ACC112 (cell line): ENCODE data around the gene PCDHB3.
"Not testable (repeated sequence)": the region's sequence is repeated elsewhere in the genome, so short reads cannot be mapped to it uniquely, and the experiment has no call there.

Experiments
- H2AFZ ChIP-seq: fragments of 200-600 bp; sonication (generic); one replicate; pipeline ENCODE4 v1.6.0; 2017; ENCODE audit warnings: antibody characterized with exemption, low read length; ENCODE audit not compliant: unreplicated experiment
- H3K27ac ChIP-seq: fragments of 200-600 bp; sonication (generic); 2 replicates; pipeline ENCODE4 v1.5.1; 2014; ENCODE audit warnings: low read depth, mild to moderate bottlenecking, antibody characterized with exemption, low read length, moderate library complexity
- H3K27me3 ChIP-seq: fragments of 200-600 bp; sonication (generic); 2 replicates; pipeline ENCODE4 v1.6.1; 2014; ENCODE audit warnings: mild to moderate bottlenecking, antibody characterized with exemption, low read length, moderate library complexity, mixed read lengths; ENCODE audit not compliant: insufficient read depth
- H3K36me3 ChIP-seq: fragments of 200-600 bp; sonication (generic); 2 replicates; pipeline ENCODE4 v1.6.1; 2016; ENCODE audit warnings: mild to moderate bottlenecking, antibody characterized with exemption, low read length, moderate library complexity, mixed read lengths; ENCODE audit not compliant: insufficient read depth
- H3K4me1 ChIP-seq: fragments of 200-600 bp; sonication (generic); one replicate; pipeline ENCODE4 v1.6.1; 2016; ENCODE audit warnings: low read length, mixed read lengths; ENCODE audit not compliant: insufficient read depth, unreplicated experiment, control insufficient read depth
- H3K4me3 ChIP-seq: fragments of 200-600 bp; sonication (generic); 2 replicates; pipeline ENCODE4 v1.5.1; 2014; ENCODE audit warnings: mild to moderate bottlenecking, low read depth, low read length
- H3K79me2 ChIP-seq: fragments of 200-600 bp; sonication (generic); one replicate; pipeline ENCODE4 v1.6.0; 2016; ENCODE audit warnings: low read length; ENCODE audit not compliant: control insufficient read depth, unreplicated experiment, insufficient read depth

Gene PCDHB3

DNA sequence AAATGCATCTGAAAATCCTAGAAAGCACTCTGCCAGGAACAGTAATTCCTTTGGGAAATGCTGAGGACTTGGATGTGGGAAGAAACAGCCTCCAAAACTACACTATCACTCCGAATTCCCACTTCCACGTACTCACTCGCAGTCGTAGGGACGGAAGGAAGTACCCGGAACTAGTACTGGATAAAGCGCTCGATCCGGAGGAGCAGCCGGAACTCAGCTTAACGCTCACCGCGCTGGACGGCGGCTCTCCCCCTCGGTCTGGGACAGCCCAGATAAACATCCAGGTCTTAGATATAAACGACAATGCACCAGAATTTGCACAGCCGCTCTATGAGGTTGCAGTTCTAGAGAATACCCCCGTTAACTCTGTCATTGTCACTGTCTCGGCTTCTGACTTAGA, 786 bp downstream of the PCDHB3 start:
- no peaks in the 10 kb centered on the region for H3K79me2 ChIP-seq
- no peak overlapping the region for H3K4me3 ChIP-seq
- no peak overlapping the region for H2AFZ ChIP-seq
- H3K27ac ChIP-seq: no peak overlapping the region
- H3K36me3 ChIP-seq: no peaks in the 10 kb centered on the region
- no peaks in the 10 kb centered on the region for H3K27me3 ChIP-seq
- H3K4me1 ChIP-seq: no peaks in the 10 kb centered on the region

DNA sequence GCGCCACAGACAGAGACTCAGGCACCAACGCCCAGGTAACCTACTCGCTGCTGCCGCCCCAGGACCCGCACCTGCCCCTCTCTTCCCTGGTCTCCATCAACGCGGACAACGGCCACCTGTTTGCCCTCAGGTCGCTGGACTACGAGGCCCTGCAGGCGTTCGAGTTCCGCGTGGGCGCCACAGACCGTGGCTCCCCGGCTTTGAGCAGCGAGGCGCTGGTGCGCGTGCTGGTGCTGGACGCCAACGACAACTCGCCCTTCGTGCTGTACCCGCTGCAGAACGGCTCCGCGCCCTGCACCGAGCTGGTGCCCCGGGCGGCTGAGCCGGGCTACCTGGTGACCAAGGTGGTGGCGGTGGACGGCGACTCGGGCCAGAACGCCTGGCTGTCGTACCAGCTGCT, 1.8 kb downstream of the PCDHB3 start:
- H3K4me1 ChIP-seq, H3K4me3 ChIP-seq, H3K36me3 ChIP-seq, H3K27ac ChIP-seq, H2AFZ ChIP-seq, H3K79me2 ChIP-seq, H3K27me3 ChIP-seq: not testable (repeated sequence)

DNA sequence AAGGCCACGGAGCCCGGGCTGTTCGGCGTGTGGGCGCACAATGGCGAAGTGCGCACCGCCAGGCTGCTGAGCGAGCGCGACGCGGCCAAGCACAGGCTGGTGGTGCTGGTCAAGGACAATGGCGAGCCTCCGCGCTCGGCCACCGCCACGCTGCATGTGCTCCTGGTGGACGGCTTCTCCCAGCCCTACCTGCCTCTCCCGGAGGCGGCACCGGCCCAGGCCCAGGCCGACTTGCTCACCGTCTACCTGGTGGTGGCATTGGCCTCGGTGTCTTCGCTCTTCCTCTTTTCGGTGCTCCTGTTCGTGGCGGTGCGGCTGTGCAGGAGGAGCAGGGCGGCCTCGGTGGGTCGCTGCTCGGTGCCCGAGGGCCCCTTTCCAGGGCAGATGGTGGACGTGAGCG, 2.2 kb downstream of the PCDHB3 start:
- H3K4me1 ChIP-seq, H3K4me3 ChIP-seq, H3K36me3 ChIP-seq, H2AFZ ChIP-seq, H3K27me3 ChIP-seq, H3K27ac ChIP-seq, H3K79me2 ChIP-seq: not testable (repeated sequence)

DNA sequence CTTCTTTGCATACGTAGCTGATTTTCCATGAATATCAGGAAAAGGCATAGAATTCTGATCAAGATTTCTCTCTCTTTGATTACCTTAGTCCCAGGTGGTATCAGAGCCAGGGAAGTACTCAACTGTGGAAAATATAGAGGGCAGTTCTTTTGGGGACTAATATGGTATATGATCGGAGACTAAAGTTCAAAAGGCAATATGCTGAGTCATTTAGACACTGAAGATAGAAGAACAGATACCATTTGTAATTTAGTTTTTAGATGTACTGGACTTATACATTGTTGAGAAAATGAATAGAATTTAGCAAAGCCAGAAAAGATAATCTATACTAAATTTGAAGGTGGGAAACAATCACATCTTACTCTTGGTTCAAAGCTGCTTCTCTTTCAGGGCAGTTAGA, 5.1 kb downstream of the PCDHB3 start:
- Histone ChIP-seq H3K79me2 (no peaks in the 10 kb centered on the region), H2AFZ (no peak overlapping the region), H3K27ac (no peak overlapping the region), H3K27me3 (no peaks in the 10 kb centered on the region), H3K36me3 (no peaks in the 10 kb centered on the region), H3K4me3 (no peak overlapping the region), H3K4me1 (no peaks in the 10 kb centered on the region)

DNA sequence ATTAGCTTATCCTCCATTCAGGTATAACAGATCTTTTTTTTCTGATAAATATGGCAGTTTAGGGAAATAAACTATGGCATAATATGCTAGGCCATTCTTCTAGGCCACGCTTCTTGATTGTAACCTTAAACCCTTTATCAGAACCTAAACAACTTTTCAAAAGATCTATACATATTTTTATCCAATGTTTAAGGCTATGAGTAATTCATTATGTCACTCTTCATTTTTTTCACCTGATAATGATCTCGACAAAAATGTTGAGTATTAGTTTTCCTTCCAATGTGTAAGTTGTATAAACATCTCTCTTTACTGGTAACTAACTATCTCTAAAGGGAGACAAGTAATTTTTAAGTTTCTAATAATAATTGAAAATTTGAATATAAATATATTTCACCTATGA, 19.0 kb downstream of the PCDHB3 start:
- Histone ChIP-seq H2AFZ (no peak overlapping the region), H3K79me2 (no peaks in the 10 kb centered on the region), H3K27me3 (0 out of 2 replicates have a peak, but pooled peaks cover 4% of the 10 kb centered on the region), H3K4me3 (no peak overlapping the region), H3K36me3 (no peaks in the 10 kb centered on the region), H3K4me1 (no peaks in the 10 kb centered on the region), H3K27ac (no peak overlapping the region)

DNA sequence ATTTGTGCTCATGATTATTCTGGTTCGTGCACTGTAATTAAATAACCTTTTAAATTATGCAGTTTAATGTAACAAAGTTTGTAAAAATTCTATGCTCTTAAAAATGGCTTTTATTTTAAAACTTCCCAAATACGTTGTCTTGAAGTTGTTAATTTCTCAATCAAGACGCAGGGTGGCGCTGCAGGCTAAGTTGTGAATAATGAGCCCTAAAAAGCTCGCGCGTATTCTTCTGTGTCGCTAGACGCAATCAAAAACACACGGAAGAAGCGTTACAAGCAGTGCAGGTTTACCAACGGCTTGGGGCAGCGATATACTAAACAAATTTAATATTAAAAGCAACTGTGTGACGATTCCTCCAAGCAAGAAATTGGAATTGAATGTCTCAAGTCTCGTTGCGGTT, 21.3 kb downstream of the PCDHB3 start, which contains the start of gene PCDHB4:
PCDHB4 (plus strand) TSS at position 256 of the 400 bp plus-strand sequence. CDS start 181 bp downstream, outside the sequence.
- H2AFZ ChIP-seq: no peak within 1 kb of the TSS
- no peak within 1 kb of the TSS for H3K4me3 ChIP-seq
- H3K4me1 ChIP-seq: no peaks in the 10 kb centered on the region
- H3K79me2 ChIP-seq: no peaks in the 10 kb centered on the region
- no peaks in the 10 kb centered on the region for H3K36me3 ChIP-seq
- 0 out of 2 replicates have a peak, but pooled peaks cover 4% of the 10 kb centered on the region for H3K27me3 ChIP-seq
- H3K27ac ChIP-seq: no peak within 1 kb of the TSS

DNA sequence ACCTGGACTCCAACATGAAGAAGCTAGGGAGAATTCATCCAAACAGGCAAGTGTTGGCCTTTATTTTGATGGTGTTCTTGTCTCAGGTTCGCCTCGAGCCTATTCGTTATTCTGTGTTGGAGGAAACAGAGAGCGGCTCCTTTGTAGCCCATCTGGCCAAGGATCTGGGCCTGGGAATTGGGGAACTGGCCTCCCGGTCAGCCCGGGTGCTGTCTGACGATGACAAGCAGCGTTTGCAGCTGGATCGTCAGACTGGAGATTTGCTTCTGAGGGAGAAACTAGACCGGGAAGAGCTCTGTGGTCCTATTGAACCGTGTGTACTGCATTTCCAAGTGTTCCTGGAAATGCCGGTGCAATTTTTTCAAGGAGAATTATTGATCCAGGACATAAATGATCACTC, 21.7 kb downstream of the PCDHB3 start:
- no peak overlapping the region for H3K4me3 ChIP-seq
- no peak overlapping the region for H3K27ac ChIP-seq
- H3K4me1 ChIP-seq: no peaks in the 10 kb centered on the region
- H3K36me3 ChIP-seq: no peaks in the 10 kb centered on the region
- H3K27me3 ChIP-seq: 0 out of 2 replicates have a peak, but pooled peaks cover 4% of the 10 kb centered on the region
- H2AFZ ChIP-seq: no peak overlapping the region
- no peaks in the 10 kb centered on the region for H3K79me2 ChIP-seq

DNA sequence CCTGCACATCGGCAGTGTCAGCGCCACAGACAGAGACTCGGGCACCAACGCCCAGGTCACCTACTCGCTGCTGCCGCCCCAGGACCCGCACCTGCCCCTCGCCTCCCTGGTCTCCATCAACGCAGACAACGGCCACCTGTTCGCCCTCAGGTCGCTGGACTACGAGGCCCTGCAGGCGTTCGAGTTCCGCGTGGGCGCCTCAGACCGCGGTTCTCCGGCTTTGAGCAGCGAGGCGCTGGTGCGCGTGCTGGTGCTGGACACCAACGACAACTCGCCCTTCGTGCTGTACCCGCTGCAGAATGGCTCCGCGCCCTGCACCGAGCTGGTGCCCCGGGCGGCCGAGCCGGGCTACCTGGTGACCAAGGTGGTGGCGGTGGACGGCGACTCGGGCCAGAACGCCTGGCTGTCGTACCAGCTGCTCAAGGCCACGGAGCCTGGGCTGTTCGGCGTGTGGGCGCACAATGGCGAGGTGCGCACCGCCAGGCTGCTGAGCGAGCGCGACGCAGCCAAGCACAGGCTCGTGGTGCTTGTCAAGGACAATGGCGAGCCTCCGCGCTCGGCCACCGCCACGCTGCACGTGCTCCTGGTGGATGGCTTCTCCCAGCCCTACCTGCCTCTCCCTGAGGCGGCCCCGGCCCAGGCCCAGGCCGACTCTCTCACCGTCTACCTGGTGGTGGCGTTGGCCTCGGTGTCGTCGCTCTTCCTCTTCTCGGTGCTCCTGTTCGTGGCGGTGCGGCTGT, 23.3 kb downstream of the PCDHB3 start:
- not testable (repeated sequence) for H3K36me3 ChIP-seq, H2AFZ ChIP-seq, H3K27me3 ChIP-seq, H3K4me3 ChIP-seq, H3K27ac ChIP-seq, H3K4me1 ChIP-seq, H3K79me2 ChIP-seq

DNA sequence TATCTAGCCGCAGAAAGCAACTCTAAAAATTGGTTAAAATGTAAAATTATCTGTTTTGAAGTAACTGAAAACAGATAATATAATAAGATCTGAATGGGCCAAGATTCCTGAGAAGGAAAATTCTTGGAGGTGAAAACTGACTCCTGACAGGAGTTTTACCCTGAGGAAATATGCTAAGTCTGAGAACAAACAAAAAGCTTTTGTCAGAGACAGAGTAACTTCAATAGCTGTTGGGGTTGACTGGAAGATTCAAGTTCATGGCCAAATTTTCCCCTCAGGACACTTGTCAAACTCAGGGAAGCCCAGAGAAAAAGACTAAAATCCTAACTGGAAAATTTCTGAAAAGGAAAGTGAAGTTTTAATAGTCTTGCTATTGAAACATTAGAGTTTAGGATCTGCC, 27.0 kb downstream of the PCDHB3 start:
- no peaks in the 10 kb centered on the region for H3K4me1 ChIP-seq
- H3K79me2 ChIP-seq: no peaks in the 10 kb centered on the region
- H3K36me3 ChIP-seq: no peaks in the 10 kb centered on the region
- H3K27me3 ChIP-seq: no peaks in the 10 kb centered on the region
- no peak overlapping the region for H3K27ac ChIP-seq
- no peak overlapping the region for H2AFZ ChIP-seq
- H3K4me3 ChIP-seq: no peak overlapping the region

DNA sequence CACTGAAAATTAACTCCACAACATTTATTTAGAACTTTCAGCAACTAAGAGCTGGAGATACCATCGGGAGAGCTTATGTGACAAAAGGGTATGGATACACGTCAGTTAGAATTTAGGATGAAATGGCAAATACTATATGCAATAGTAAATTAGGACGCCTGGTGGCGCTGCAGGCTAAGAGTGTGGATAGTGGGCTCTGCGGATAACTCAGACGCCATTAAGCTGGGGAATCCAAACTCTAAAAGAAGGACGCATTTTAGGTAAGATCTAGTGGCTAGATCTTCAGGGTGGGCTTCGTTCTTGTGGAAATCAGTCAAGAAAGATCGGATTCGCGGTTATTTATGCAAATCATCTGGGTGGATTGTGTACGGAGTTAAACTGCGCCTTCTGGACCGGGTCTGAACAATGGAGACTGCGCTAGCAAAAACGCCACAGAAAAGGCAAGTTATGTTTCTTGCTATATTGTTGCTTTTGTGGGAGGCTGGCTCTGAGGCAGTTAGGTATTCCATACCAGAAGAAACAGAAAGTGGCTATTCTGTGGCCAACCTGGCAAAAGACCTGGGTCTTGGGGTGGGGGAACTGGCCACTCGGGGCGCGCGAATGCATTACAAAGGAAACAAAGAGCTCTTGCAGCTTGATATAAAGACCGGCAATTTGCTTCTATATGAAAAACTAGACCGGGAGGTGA, 34.9 kb downstream of the PCDHB3 start, which contains the start of gene PCDHB5:
PCDHB5 (plus strand) TSS at position 177 of the 688 bp plus-strand sequence; CDS start at position 406, 229 bp downstream.
- no peak within 1 kb of the TSS for H2AFZ ChIP-seq
- H3K4me3 ChIP-seq: peak within 1 kb of the TSS; percentile 46
- no peaks in the 10 kb centered on the region for H3K4me1 ChIP-seq
- no peaks in the 10 kb centered on the region for H3K36me3 ChIP-seq
- no peaks in the 10 kb centered on the region for H3K79me2 ChIP-seq
- H3K27ac ChIP-seq: no peak within 1 kb of the TSS
- no peaks in the 10 kb centered on the region for H3K27me3 ChIP-seq
